GM23338 (cell line): ENCODE data around the gene TEX29.

Source experiments
- CREB1 ChIP-seq: fragments of 250-450 bp; sonication (Bioruptor Pico); IDR thresholded peaks from 2 replicates; pipeline ENCODE4 v1.5.0; 2020; ENCODE audit warnings: low read depth, mild to moderate bottlenecking, moderate library complexity
- CTCF ChIP-seq, 2 experiments: fragments of 200-600 bp in 1 of 2; sonication (generic) in 1 of 2; conservative IDR thresholded peaks; 2 replicates each; pipeline versions ENCODE4 v1.5.1 to v1.6.1; 2016 to 2017; ENCODE audit warnings: antibody characterized with exemption in 2 of 2, low read depth in 2 of 2, mild to moderate bottlenecking in 2 of 2, moderate library complexity in 1 of 2
- ETS1 ChIP-seq: IDR thresholded peaks from 2 replicates; pipeline ENCODE4 v1.6.1; 2016; ENCODE audit warnings: antibody characterized with exemption
- EZH2 ChIP-seq: fragments of 200-600 bp; sonication (generic); IDR thresholded peaks from one replicate; pipeline ENCODE4 v1.8.0; 2017; ENCODE audit warnings: antibody characterized with exemption, mild to moderate bottlenecking, low read depth; ENCODE audit not compliant: unreplicated experiment
- EZH2phosphoT487 ChIP-seq: fragments of 200-600 bp; sonication (generic); IDR thresholded peaks from one replicate; pipeline ENCODE4 v1.8.1; 2018; ENCODE audit warnings: antibody characterized with exemption; ENCODE audit not compliant: unreplicated experiment
- JUNB ChIP-seq: IDR thresholded peaks from one replicate; pipeline ENCODE4 v1.6.1; 2016; ENCODE audit warnings: antibody characterized with exemption; ENCODE audit not compliant: unreplicated experiment
- NANOG ChIP-seq: IDR thresholded peaks from 2 replicates; pipeline ENCODE4 v1.6.1; 2016; ENCODE audit warnings: antibody characterized with exemption, borderline replicate concordance
- POLR2AphosphoS5 ChIP-seq: IDR thresholded peaks from 2 replicates; pipeline ENCODE4 v1.6.1; 2016; ENCODE audit warnings: antibody characterized with exemption, low read depth
- REST ChIP-seq: IDR thresholded peaks from one replicate; pipeline ENCODE4 v1.6.1; 2018; ENCODE audit warnings: antibody characterized with exemption; ENCODE audit not compliant: unreplicated experiment
- STAT1 ChIP-seq: IDR thresholded peaks from one replicate; pipeline ENCODE4 v1.6.1; 2016; ENCODE audit warnings: antibody characterized with exemption; ENCODE audit not compliant: unreplicated experiment
- ZNF114 ChIP-seq: fragments of 250-450 bp; sonication (Bioruptor Pico); IDR thresholded peaks from 2 replicates; pipeline ENCODE4 v1.5.0; 2020; ENCODE audit warnings: mild to moderate bottlenecking, moderate library complexity
- ZNF331 ChIP-seq: fragments of 250-450 bp; sonication (Bioruptor Pico); IDR thresholded peaks from 2 replicates; pipeline ENCODE4 v1.5.0; 2020; ENCODE audit warnings: low read depth, mild to moderate bottlenecking, moderate library complexity
- ZNF462 ChIP-seq: fragments of 250-450 bp; sonication (Bioruptor Pico); IDR thresholded peaks from 2 replicates; pipeline ENCODE4 v1.5.0; 2020; ENCODE audit warnings: mild to moderate bottlenecking, moderate library complexity

GRCh38 chr13:111296417-111296816 is 24.0 kb upstream of the TEX29 start:
- no peak for TF ChIP-seq EZH2
- no peak for TF ChIP-seq ZNF462 (CRISPR knock-in tag)
- no peak for TF ChIP-seq CTCF (conservative IDR thresholded peaks at IDR 0.05; ENCODE audit: low read depth in 2 of 2)
- no peak for TF ChIP-seq REST
- no peak for TF ChIP-seq POLR2AphosphoS5
- no peak for TF ChIP-seq ZNF331 (CRISPR knock-in tag)
- no peak for TF ChIP-seq ETS1
- TF ChIP-seq EZH2phosphoT487 = no peak
- TF ChIP-seq NANOG = no peak
- TF ChIP-seq JUNB = no peak
- TF ChIP-seq CREB1 = no peak
- TF ChIP-seq ZNF114 (CRISPR knock-in tag) = no peak
- TF ChIP-seq STAT1 = no peak
